Neural progenitor cell (in vitro differentiated cells): ENCODE results near the gene GNG12.

Experiments used
- EZH2 ChIP-seq: fragments of 200-600 bp; sonication (generic); IDR thresholded peaks from 2 replicates; pipeline ENCODE4 v1.6.1; 2017; ENCODE audit warnings: antibody characterized with exemption, mild to moderate bottlenecking, moderate library complexity
- TF ChIP-seq, protein P1 (sequence below): fragments of 200-600 bp; sonication (generic); IDR thresholded peaks from 2 replicates; pipeline ENCODE4 v1.5.1; 2017; ENCODE audit warnings: antibody characterized with exemption, mild to moderate bottlenecking

DNA sequence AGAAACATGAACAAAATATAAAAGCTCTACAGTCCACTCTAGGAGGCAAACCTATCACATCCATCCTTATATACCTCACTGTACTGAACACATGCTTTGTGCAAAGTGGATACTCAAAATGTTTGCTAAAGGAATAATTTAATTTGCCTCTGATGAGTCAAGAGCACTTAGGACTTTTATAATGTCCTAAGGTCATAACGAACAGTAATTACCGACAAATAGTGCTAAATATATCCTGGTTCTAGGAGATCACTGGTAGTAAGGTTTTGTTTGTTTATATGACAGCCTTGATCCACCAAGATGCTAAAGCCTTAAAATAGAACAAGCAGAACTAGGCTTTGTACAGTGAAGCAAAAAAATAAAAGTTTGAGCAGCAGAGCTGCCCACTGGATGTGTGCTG, 77.6 kb downstream of the GNG12 start:
- no peak for TF ChIP-seq EZH2
- TF ChIP-seq, protein P1, sequence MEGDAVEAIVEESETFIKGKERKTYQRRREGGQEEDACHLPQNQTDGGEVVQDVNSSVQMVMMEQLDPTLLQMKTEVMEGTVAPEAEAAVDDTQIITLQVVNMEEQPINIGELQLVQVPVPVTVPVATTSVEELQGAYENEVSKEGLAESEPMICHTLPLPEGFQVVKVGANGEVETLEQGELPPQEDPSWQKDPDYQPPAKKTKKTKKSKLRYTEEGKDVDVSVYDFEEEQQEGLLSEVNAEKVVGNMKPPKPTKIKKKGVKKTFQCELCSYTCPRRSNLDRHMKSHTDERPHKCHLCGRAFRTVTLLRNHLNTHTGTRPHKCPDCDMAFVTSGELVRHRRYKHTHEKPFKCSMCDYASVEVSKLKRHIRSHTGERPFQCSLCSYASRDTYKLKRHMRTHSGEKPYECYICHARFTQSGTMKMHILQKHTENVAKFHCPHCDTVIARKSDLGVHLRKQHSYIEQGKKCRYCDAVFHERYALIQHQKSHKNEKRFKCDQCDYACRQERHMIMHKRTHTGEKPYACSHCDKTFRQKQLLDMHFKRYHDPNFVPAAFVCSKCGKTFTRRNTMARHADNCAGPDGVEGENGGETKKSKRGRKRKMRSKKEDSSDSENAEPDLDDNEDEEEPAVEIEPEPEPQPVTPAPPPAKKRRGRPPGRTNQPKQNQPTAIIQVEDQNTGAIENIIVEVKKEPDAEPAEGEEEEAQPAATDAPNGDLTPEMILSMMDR: no peak
